Heart left ventricle (tissue), 13 donors: ENCODE results near the gene SLC16A14.

Experiments used
- CTCF ChIP-seq, 12 donors: fragments of 200-600 bp; sonication (generic) in 4 of 12; IDR thresholded peaks; one replicate each; pipeline versions ENCODE4 v1.5.0 to v1.8.0; 2018 to 2022; ENCODE audit warnings: antibody characterized with exemption in 12 of 12, mild to moderate bottlenecking in 5 of 12
- POLR2A ChIP-seq, 2 donors: fragments of 450-650 bp; IDR thresholded peaks; one replicate each; pipeline ENCODE4 v1.6.1; 2017; ENCODE audit warnings: antibody characterized with exemption in 2 of 2, mild to moderate bottlenecking in 2 of 2, moderate library complexity in 2 of 2
- donor health status: ischemic (EF 13 %, LVEDD 7.1; RV severe dilation, severe dysfunction).
- donor health status: DM: no; HTN: yes; CAD: no.
- donor health status: DM: no; HTN: no; CAD: no.
- donor health status: ischemic (EF 25% LVEDD 6.9; RV normal size, moderate dysfunction).
- donor health status: ischemic (EF 25% LVEDD 5.7; RV mildly dilated, moderate dysfunction).
- donor health status: ischemic (EF 35%, LVEDD 5.7; RV mildly dilated, moderate dysfunction).
- donor health status: nonischemic (EF 11% LVEDD 7.7; RV severe dilation, severe dysfunction).
- donor health status: DM: yes; HTN: yes; CAD: no.
- donor health status: PGD.
- donor health status: ischemic (EF 29% LVEDD 5.4; RV normal size, mild dysfunction).
- donor health status: nonischemic (EF 23%, LVEDD 6.1; RV moderate dilation, normal function).

- TF ChIP-seq CTCF (IDR thresholded peaks at IDR 0.05) (no peak), POLR2A (IDR thresholded peaks at IDR 0.05) (no peak)
These were observed 16.5 kb upstream of the SLC16A14 start for GRCh38 chr2:230085201-230085600.
